OCI-LY3 (cell line): Measurements from ENCODE around the gene FAM53A.

Experiments used
- H2AFZ ChIP-seq: fragments of 200-600, 300-600 bp; shearing (Covaris generic); 2 replicates; pipeline ENCODE4 v1.6.0; 2014; ENCODE audit warnings: antibody characterized with exemption, low read depth, low read length
- H3K27ac ChIP-seq: fragments of 200-600, 300-600 bp; sonication (generic); 2 replicates; pipeline ENCODE4 v1.5.1; 2014; ENCODE audit warnings: mild to moderate bottlenecking, low read length, moderate library complexity, mixed read lengths
- H3K27me3 ChIP-seq: fragments of 200-600, 300-600 bp; sonication (generic); 2 replicates; pipeline ENCODE4 v1.6.1; 2014; ENCODE audit warnings: low read depth, low read length, mixed read lengths
- H3K36me3 ChIP-seq: fragments of 200-600, 300-600 bp; sonication (generic); replicated peaks from 2 replicates; pipeline ENCODE3; 2014; ENCODE audit warnings: low read depth, low read length, mixed read lengths
- H3K4me1 ChIP-seq: fragments of 300-600, 200-600 bp; sonication (generic); 2 replicates; pipeline ENCODE4 v1.6.1; 2014; ENCODE audit warnings: low read length, mixed read lengths
- H3K4me2 ChIP-seq: fragments of 200-600, 300-600 bp; sonication (generic); 2 replicates; pipeline ENCODE4 v1.6.1; 2014; ENCODE audit warnings: low read length, mixed read lengths
- H3K4me3 ChIP-seq: fragments of 300-600, 200-600 bp; sonication (generic); 2 replicates; pipeline ENCODE4 v1.5.1; 2014; ENCODE audit warnings: antibody characterized with exemption, mild to moderate bottlenecking, low read length, moderate library complexity
- H3K79me2 ChIP-seq: fragments of 300-600, 200-600 bp; shearing (Covaris generic); 2 replicates; pipeline ENCODE4 v1.6.1; 2014; ENCODE audit warnings: mild to moderate bottlenecking, low read length, mixed read lengths
- H3K9ac ChIP-seq: fragments of 300-600, 200-600 bp; shearing (Covaris generic); 2 replicates; pipeline ENCODE4 v1.6.0; 2014; ENCODE audit warnings: mild to moderate bottlenecking, low read length, moderate library complexity
- H3K9me3 ChIP-seq: fragments of 200-600, 300-600 bp; shearing (Covaris generic); 2 replicates; pipeline ENCODE4 v1.6.1; 2014; ENCODE audit warnings: low read length, mixed read lengths; ENCODE audit not compliant: insufficient read depth
- H4K20me1 ChIP-seq: fragments of 200-600, 300-600 bp; sonication (generic); 2 replicates; pipeline ENCODE4 v1.6.1; 2016; ENCODE audit warnings: low read length, mixed read lengths; ENCODE audit not compliant: insufficient read depth
- EZH2phosphoT487 ChIP-seq: fragments of 200-600 bp; shearing (Covaris generic); IDR thresholded peaks from 2 replicates; pipeline ENCODE4 v1.6.1; 2018; ENCODE audit warnings: antibody characterized with exemption, mixed run types, low read depth
- TF ChIP-seq, protein P1 (sequence below): fragments of 200-600, 300-600 bp; sonication (generic); IDR thresholded peaks from 2 replicates; pipeline ENCODE4 v1.5.1; 2014; ENCODE audit warnings: antibody characterized with exemption, low read length, low read depth

The FAM53A gene

DNA sequence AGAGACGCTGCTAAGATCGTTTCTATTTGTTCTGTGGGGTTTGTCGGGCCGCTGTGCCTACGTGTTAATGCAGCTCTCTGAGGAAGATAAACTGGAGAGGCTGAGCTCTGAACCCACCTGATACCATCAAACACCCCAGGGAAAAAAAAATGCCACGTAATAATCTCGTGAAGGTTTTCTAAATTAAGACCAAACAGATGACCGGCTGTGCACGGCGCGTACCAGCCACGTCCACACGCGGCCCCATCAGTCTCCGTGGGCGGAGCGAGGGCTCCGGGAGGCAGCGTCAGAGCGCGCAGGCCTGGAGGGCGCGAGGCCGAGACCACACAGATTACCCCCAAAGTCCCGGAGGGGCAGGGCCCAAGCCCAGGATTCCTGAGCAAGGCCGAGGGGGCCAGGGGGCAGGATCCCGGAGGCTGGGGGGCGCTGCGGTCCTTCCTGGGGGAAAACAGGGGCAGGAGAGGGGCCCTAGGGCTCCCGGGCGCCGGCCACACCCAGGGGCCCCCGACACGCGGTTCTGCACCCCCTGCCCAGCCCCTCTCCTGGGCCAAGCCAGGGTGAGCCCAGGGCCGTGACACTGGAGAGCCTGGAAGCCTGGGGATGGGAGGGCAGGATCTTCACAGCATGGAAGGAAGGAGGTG, 91.9 kb downstream of the FAM53A start:
- H3K36me3 ChIP-seq: no peaks in the 10 kb centered on the region
- TF ChIP-seq EZH2phosphoT487: no peak
- TF ChIP-seq, protein P1, sequence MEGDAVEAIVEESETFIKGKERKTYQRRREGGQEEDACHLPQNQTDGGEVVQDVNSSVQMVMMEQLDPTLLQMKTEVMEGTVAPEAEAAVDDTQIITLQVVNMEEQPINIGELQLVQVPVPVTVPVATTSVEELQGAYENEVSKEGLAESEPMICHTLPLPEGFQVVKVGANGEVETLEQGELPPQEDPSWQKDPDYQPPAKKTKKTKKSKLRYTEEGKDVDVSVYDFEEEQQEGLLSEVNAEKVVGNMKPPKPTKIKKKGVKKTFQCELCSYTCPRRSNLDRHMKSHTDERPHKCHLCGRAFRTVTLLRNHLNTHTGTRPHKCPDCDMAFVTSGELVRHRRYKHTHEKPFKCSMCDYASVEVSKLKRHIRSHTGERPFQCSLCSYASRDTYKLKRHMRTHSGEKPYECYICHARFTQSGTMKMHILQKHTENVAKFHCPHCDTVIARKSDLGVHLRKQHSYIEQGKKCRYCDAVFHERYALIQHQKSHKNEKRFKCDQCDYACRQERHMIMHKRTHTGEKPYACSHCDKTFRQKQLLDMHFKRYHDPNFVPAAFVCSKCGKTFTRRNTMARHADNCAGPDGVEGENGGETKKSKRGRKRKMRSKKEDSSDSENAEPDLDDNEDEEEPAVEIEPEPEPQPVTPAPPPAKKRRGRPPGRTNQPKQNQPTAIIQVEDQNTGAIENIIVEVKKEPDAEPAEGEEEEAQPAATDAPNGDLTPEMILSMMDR: no peak
- H3K9ac ChIP-seq: no peak overlapping the region
- no peaks in the 10 kb centered on the region for H3K79me2 ChIP-seq
- H3K4me3 ChIP-seq: no peak overlapping the region
- H3K4me2 ChIP-seq: no peak overlapping the region
- H3K27ac ChIP-seq: no peak overlapping the region
- H4K20me1 ChIP-seq: no peaks in the 10 kb centered on the region
- no peaks in the 10 kb centered on the region for H3K9me3 ChIP-seq
- no peaks in the 10 kb centered on the region for H3K4me1 ChIP-seq
- no peak overlapping the region for H2AFZ ChIP-seq
- peaks cover 16% of the 10 kb centered on the region; the same call in 1 of the 2 replicates for H3K27me3 ChIP-seq

DNA sequence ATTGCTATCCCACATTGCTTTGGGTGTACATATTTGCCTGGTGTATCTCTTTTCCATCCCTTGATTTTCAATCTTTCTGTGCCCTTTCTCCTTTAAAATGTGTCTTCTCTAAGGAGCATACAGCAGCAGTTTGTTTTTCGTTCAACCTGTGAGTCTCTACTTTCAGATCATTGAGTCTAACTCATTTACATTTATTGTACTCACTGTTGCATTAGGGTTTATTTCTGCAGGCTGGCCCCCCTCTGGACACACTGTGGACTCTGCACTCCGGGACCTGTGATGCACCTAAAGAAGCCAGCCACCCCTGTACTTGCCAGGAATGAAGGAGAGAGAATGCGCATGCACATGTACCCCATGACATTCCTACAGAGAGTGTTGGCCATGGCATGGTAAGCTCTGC, 93.0 kb downstream of the FAM53A start:
- Histone ChIP-seq H3K27ac (no peak overlapping the region), H3K79me2 (no peaks in the 10 kb centered on the region), H2AFZ (no peak overlapping the region), H3K36me3 (no peaks in the 10 kb centered on the region), H3K4me3 (no peak overlapping the region), H4K20me1 (no peaks in the 10 kb centered on the region), H3K4me1 (no peaks in the 10 kb centered on the region), H3K9me3 (no peaks in the 10 kb centered on the region), H3K9ac (no peak overlapping the region), H3K27me3 (peaks cover 16% of the 10 kb centered on the region; the same call in 1 of the 2 replicates), H3K4me2 (no peak overlapping the region)
- TF ChIP-seq EZH2phosphoT487: no peak
- TF ChIP-seq, protein P1: no peak

DNA sequence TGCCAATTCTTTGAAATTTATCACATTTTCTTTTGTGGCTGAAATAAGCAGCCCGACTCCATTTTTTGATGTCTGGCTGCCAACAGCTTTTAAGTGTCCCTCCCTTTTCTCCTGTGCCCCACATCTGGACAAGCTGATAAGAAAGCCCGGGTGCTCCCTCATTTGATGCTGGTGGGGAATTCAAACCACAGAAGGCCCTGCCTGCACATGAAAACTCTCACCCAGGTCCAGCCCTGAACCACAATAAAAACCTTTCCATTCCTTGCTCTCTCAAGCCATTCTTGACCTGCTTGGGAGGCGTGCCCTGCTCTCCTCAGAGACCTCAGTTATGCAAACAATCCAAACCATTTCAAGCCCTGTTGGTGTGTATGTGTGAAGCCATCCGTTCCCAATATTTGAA, 93.9 kb downstream of the FAM53A start:
- H3K27me3 ChIP-seq: peaks cover 16% of the 10 kb centered on the region; the same call in 1 of the 2 replicates
- H3K4me2 ChIP-seq: no peak overlapping the region
- no peaks in the 10 kb centered on the region for H3K4me1 ChIP-seq
- no peak overlapping the region for H3K9ac ChIP-seq
- H4K20me1 ChIP-seq: no peaks in the 10 kb centered on the region
- no peak overlapping the region for H3K4me3 ChIP-seq
- H2AFZ ChIP-seq: no peak overlapping the region
- TF ChIP-seq, protein P1: no peak
- TF ChIP-seq EZH2phosphoT487: no peak
- H3K9me3 ChIP-seq: no peaks in the 10 kb centered on the region
- H3K79me2 ChIP-seq: no peaks in the 10 kb centered on the region
- no peak overlapping the region for H3K27ac ChIP-seq
- H3K36me3 ChIP-seq: no peaks in the 10 kb centered on the region
